ENCODE data around the gene OR51E1. TPM values are rescaled to one million over a fixed set of nuclear protein-coding genes. Genes with fewer than 3 reads are reported as not detected.

Gene OR51E1
- not detected in 2 replicates for total RNA-seq (2014; rRNA removed; shearing (Covaris generic))
- not detected in 2 replicates for polyA plus RNA-seq (2014; cell fraction: nucleus; rRNA removed)

GRCh38 chr11:4643682-4644081 lies at the start of gene OR51E1:
OR51E1 (plus strand) TSS chr11:4643982; CDS start chr11:4652527, 8,545 bp downstream.
- DNase-seq (ENCODE audit: extremely low read depth, low read depth), result no peak

GRCh38 chr11:4605057-4605456 lies 38.7 kb upstream of the OR51E1 start:
- DNase-seq (ENCODE audit: extremely low read depth, low read depth), result no peak

GRCh38 chr11:4606231-4607015 lies 37.4 kb upstream of the OR51E1 start:
- DNase-seq (ENCODE audit: extremely low read depth, low read depth), result no peak

GRCh38 chr11:4607096-4607495 lies 36.7 kb upstream of the OR51E1 start:
- DNase-seq (ENCODE audit: extremely low read depth, low read depth), result no peak

- DNase-seq (ENCODE audit: extremely low read depth, low read depth), result peak; percentile 87
Observed at GRCh38 chr11:4607781-4608666, 35.8 kb upstream of the OR51E1 start, which contains the start of gene TRIM68. TRIM68 (minus strand) TSS chr11:4608231; CDS start chr11:4605504, 2,727 bp downstream.

- DNase-seq (ENCODE audit: extremely low read depth, low read depth), result no peak
Observed at GRCh38 chr11:4610258-4610935, 33.4 kb upstream of the OR51E1 start.

- no peak for DNase-seq (ENCODE audit: extremely low read depth, low read depth)
Observed at GRCh38 chr11:4611986-4612385, 31.8 kb upstream of the OR51E1 start.

GRCh38 chr11:4615856-4616444 lies 27.8 kb upstream of the OR51E1 start:
- no peak for DNase-seq (ENCODE audit: extremely low read depth, low read depth)

GRCh38 chr11:4619514-4619913 lies 24.3 kb upstream of the OR51E1 start:
- DNase-seq (ENCODE audit: extremely low read depth, low read depth), result no peak

- peak; percentile 72 for DNase-seq (ENCODE audit: extremely low read depth, low read depth)
Observed at GRCh38 chr11:4626207-4627099, 17.3 kb upstream of the OR51E1 start.

- no peak for DNase-seq (ENCODE audit: extremely low read depth, low read depth)
Observed at GRCh38 chr11:4636136-4636535, 7.6 kb upstream of the OR51E1 start.

- peak; percentile 54 for DNase-seq (ENCODE audit: extremely low read depth, low read depth)
Observed at GRCh38 chr11:4636962-4637661, 6.7 kb upstream of the OR51E1 start, which contains the start of gene OR51D1. OR51D1 (plus strand) TSS chr11:4637477; CDS start chr11:4639791, 2,314 bp downstream.

- DNase-seq (ENCODE audit: extremely low read depth, low read depth), result no peak
Observed at GRCh38 chr11:4637662-4638047, 6.1 kb upstream of the OR51E1 start.

GRCh38 chr11:4639931-4640330 lies 3.9 kb upstream of the OR51E1 start:
- no peak for DNase-seq (ENCODE audit: extremely low read depth, low read depth)

- no peak for DNase-seq (ENCODE audit: extremely low read depth, low read depth)
Observed at GRCh38 chr11:4641501-4641900, 2.3 kb upstream of the OR51E1 start.

- no peak for DNase-seq (ENCODE audit: extremely low read depth, low read depth)
Observed at GRCh38 chr11:4642043-4642442, 1.7 kb upstream of the OR51E1 start.

GRCh38 chr11:4643076-4643475 lies 706 bp upstream of the OR51E1 start:
- no peak for DNase-seq (ENCODE audit: extremely low read depth, low read depth)

- no peak for DNase-seq (ENCODE audit: extremely low read depth, low read depth)
Observed at GRCh38 chr11:4644233-4644632, 451 bp downstream of the OR51E1 start.

- DNase-seq (ENCODE audit: extremely low read depth, low read depth), result no peak
Observed at GRCh38 chr11:4645974-4646373, 2.2 kb downstream of the OR51E1 start.

All from NCI-H460 (cell line).